Right lobe of liver (tissue), 4 donors: ENCODE measurements around the gene CERT1.

Experiments
- CTCF ChIP-seq, 4 donors: fragments of 200-600 bp in 3 of 4; fragments of 450-650 bp in 1 of 4; IDR thresholded peaks; one replicate each; pipeline versions ENCODE4 v1.5.1 to v1.8.0; 2016 to 2022; ENCODE audit warnings: antibody characterized with exemption in 4 of 4, mild to moderate bottlenecking in 2 of 4
- POLR2A ChIP-seq: fragments of 450-650 bp; IDR thresholded peaks from one replicate; pipeline ENCODE4 v1.6.1; 2017; ENCODE audit warnings: antibody characterized with exemption, mild to moderate bottlenecking
- donor health status: DM: no; HTN: no; CAD: no.
- donor health status: DM: no; HTN: no; CAD: no.
- donor health status: DM: no; HTN: yes; CAD: no.

- TF ChIP-seq CTCF (IDR thresholded peaks at IDR 0.05) (no peak), POLR2A (no peak)
Observed at GRCh38 chr5:75507841-75508240, 3.6 kb downstream of the CERT1 start.
